ENCODE results near the gene KCNC1. TPM values are rescaled to one million over a fixed set of nuclear protein-coding genes. Genes with fewer than 3 reads are reported as not detected.

Gene KCNC1
- total and polyA plus RNA-seq, 9 of the 15 experiments (the other 6 are each of a cell fraction or from before 2014, with no cell fraction given): 0.05 to 0.08 TPM; not detected in 7

GRCh38 chr11:17771841-17772401, 37.3 kb downstream of the KCNC1 start (continued):
- TF ChIP-seq MEIS2 (IDR thresholded peaks at IDR 0.05; ENCODE audit: partially characterized antibody): no peak

- Histone ChIP-seq H3K9me1 (ENCODE audit: control insufficient read depth, insufficient read depth, low read length) (no peaks in the 10 kb centered on the region), H3K9ac (ENCODE audit: insufficient read depth in 1 of 2, low read depth in 2 of 2, low read length in 2 of 2) (no peak overlapping the region), H3K4me3 (no peak overlapping the region), H2AFZ (ENCODE audit: low read depth, low read length) (no peak overlapping the region), H3K27me3 (ENCODE audit: control insufficient read depth in 2 of 2, insufficient read depth in 2 of 2, low read length in 2 of 2) (peaks cover 21 to 55% of the 10 kb centered on the region in 2 experiments; a peak in 4 of 5 replicates), H3K4me1 (replicated peaks in 1 of 2; ENCODE audit: control insufficient read depth in 2 of 2, insufficient read depth in 2 of 2, low read length in 2 of 2) (peaks cover 4 to 12% of the 10 kb centered on the region in 2 experiments; a peak in 3 of 5 replicates), H3K27ac (ENCODE audit: extremely low read depth, low read depth, low read length) (no peak overlapping the region), H3K36me3 (ENCODE audit: control insufficient read depth, insufficient read depth, low read length) (no peaks in the 10 kb centered on the region), H3K79me2 (ENCODE audit: control insufficient read depth, insufficient read depth, low read length) (no peaks in the 10 kb centered on the region), H3K4me2 (ENCODE audit: insufficient read depth, low read length) (no peak overlapping the region), H4K20me1 (replicated peaks; ENCODE audit: control insufficient read depth, insufficient read depth, low read length) (peaks cover 7% of the 10 kb centered on the region; the same call in 1 of the 2 replicates), H3K9me3 (replicated peaks; ENCODE audit: control insufficient read depth, insufficient read depth, low read depth, low read length) (no peaks in the 10 kb centered on the region)
- no peak for FAIRE-seq
- no peak for DNase-seq (ENCODE audit: extremely low read depth in 1 of 4, low spot score in 3 of 4)
- no peak for ATAC-seq
- in situ Hi-C loops (cut with MboI) (no loop called here), intact Hi-C loops (cut with micrococcal nuclease) (no loop called here)
- 3% methylated on average over 28 of the region's 31 CpGs for WGBS (ENCODE audit: insufficient coverage, low coverage, missing lambda C conversion rate)
- ChIA-PET CTCF (ENCODE audit: low intra/inter-chr PET ratio) (no interaction called here), POLR2A (interaction anchor here (0.8 kb wide), 1 partner anchor 153 kb away, joined by 3 read pairs; no protein-coding TSS in a partner anchor)
- no TSS peak for BruUV-seq (replicated peaks)
- TF ChIP-seq DIDO1 (tag; IDR thresholded peaks at IDR 0.05; ENCODE audit: low read depth): no peak
- TF ChIP-seq ZC3H8 (IDR thresholded peaks at IDR 0.05): no peak
- no peak for TF ChIP-seq THAP12 (CRISPR knock-in tag; IDR thresholded peaks at IDR 0.05)
- TF ChIP-seq SLC30A9 (CRISPR knock-in tag; IDR thresholded peaks at IDR 0.05): no peak
- TF ChIP-seq TGIF2 (CRISPR knock-in tag; IDR thresholded peaks at IDR 0.05): no peak
- TF ChIP-seq ZBTB5 (IDR thresholded peaks at IDR 0.05): no peak
- TF ChIP-seq TFE3 (CRISPR knock-in tag; IDR thresholded peaks at IDR 0.05): no peak
- no peak for TF ChIP-seq ZNF280B (CRISPR knock-in tag; IDR thresholded peaks at IDR 0.05)
- TF ChIP-seq CAMTA2 (CRISPR knock-in tag; conservative IDR thresholded peaks at IDR 0.05): no peak
These were observed 38.4 kb downstream of the KCNC1 start for GRCh38 chr11:17772704-17773600.

Measured in K562 (cell line).